Esophagus (tissue), 2 donors: Measurements from ENCODE around the gene SPRN. TPM values are rescaled to one million over a fixed set of nuclear protein-coding genes. Genes with fewer than 3 reads are reported as not detected.

Experiments
- H3K27ac ChIP-seq, 2 donors: one replicate each; pipeline ENCODE4 v1.5.1; 2013; ENCODE audit warnings: low read depth in 2 of 2, mild to moderate bottlenecking in 2 of 2, inconsistent platforms in 1 of 2, low read length in 1 of 2, moderate library complexity in 1 of 2
- H3K27me3 ChIP-seq, 2 donors: one replicate each; pipeline ENCODE4 v1.6.1; 2013; ENCODE audit warnings: low read length in 2 of 2, control low read depth in 1 of 2, mild to moderate bottlenecking in 1 of 2; ENCODE audit not compliant: insufficient read depth in 2 of 2, control insufficient read depth in 1 of 2
- H3K36me3 ChIP-seq, 2 donors: one replicate each; pipeline ENCODE4 v1.6.1; 2013; ENCODE audit warnings: low read length in 1 of 2; ENCODE audit not compliant: control insufficient read depth in 2 of 2, insufficient read depth in 2 of 2
- H3K4me1 ChIP-seq, 2 donors: one replicate each; pipeline ENCODE4 v1.6.1; 2013; ENCODE audit warnings: low read length in 1 of 2; ENCODE audit not compliant: control insufficient read depth in 2 of 2, insufficient read depth in 2 of 2
- H3K4me3 ChIP-seq, 2 donors: one replicate each; pipeline ENCODE4 v1.5.1; 2013; ENCODE audit warnings: low read length in 2 of 2, mild to moderate bottlenecking in 2 of 2, low read depth in 1 of 2, moderate library complexity in 1 of 2
- H3K9me3 ChIP-seq, 2 donors: one replicate each; pipeline ENCODE4 v1.6.1; 2013; ENCODE audit warnings: mild to moderate bottlenecking in 2 of 2, low read depth in 1 of 2, low read length in 1 of 2, moderate library complexity in 1 of 2; ENCODE audit not compliant: control insufficient read depth in 2 of 2, insufficient read depth in 1 of 2
- WGBS, 2 donors: extraction: QIAGEN DNeasy Blood & Tissue Kit; methylation state at CpG; one replicate each; pipeline ENCODE4 v1.1.7; 2013; 5-methylcytosine and 5-hydroxymethylcytosine counted together
- polyA plus RNA-seq, 2 donors: library from polyadenylated mRNA; stranded (reverse); fragments of 200-250 nt; gene quantifications; one replicate each; pipeline ENCODE4 v1.2.3, GENCODE V29; 2013
- donor health status: healthy with polysubstance abuse.
- donor health status: Bipolar disorder and iron deficiency.

SPRN gene
- polyA plus RNA-seq, 2 donors: 0.11 to 0.33 TPM

DNA sequence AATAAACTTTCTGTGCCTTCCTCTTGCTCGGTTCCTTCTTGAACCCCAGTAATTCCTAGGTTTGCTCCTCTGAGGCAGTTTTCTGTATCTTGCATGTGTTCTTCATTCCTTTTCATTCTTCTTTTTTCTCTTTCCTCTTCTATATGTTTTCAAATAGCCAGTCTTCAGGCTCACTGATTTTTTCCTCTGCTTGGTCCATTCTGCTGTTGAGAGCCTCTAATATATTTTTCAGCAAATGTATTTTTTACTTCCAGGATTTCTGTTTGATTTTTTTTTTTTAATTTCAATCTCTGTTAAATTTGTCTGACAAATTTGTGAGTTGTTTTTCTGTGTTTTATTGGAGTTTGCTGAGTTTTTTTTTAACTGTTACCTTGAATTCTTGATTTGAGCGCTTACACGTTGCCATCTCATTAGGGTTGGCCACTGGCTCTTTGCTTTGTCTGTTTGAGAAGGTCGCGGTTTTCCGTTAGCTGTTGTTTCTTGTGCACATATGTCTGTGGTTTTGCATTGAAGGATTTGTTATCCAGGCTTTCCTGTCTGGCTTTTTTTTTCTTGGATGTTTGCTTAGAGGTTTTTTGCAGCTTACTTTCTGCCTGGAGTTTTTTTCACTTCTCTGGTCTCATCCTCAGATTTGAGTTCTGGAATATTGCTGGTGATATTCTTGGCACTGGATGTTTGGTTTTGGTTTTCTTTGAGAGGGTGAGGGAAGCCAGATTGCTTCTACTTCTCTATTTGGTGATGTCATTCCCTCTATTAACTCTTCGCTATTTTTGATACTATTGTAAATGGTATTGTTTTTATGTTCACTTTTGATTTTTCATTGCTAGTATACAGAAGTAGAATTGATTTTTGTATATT, 12.7 kb downstream of the SPRN start:
- H3K4me1 ChIP-seq: no peaks in the 10 kb centered on the region
- H3K9me3 ChIP-seq: no peaks in the 10 kb centered on the region
- no peaks in the 10 kb centered on the region for H3K27me3 ChIP-seq
- WGBS, 2 donors: 97% methylated on average over 7 of the region's 7 CpGs
- no peak overlapping the region for H3K27ac ChIP-seq
- peaks cover 0 to 6% of the 10 kb centered on the region in 2 donors for H3K36me3 ChIP-seq
- no peak overlapping the region for H3K4me3 ChIP-seq

GRCh38 chr10:133405844-133406527, 18.4 kb downstream of the SPRN start:
- H3K4me3 ChIP-seq: no peak overlapping the region
- H3K4me1 ChIP-seq: no peaks in the 10 kb centered on the region
- peaks cover 6 to 24% of the 10 kb centered on the region in 2 donors for H3K36me3 ChIP-seq
- H3K27ac ChIP-seq: no peak overlapping the region
- H3K9me3 ChIP-seq: no peaks in the 10 kb centered on the region
- H3K27me3 ChIP-seq: no peaks in the 10 kb centered on the region
- 86 to 90% methylated on average over 8 of the region's 8 CpGs for WGBS, 2 donors

GRCh38 chr10:133405272-133405671, 19.2 kb downstream of the SPRN start:
- Histone ChIP-seq H3K27ac (no peak overlapping the region), H3K9me3 (no peaks in the 10 kb centered on the region), H3K27me3 (no peaks in the 10 kb centered on the region), H3K36me3 (peaks cover 8 to 25% of the 10 kb centered on the region in 2 donors), H3K4me3 (no peak overlapping the region), H3K4me1 (no peaks in the 10 kb centered on the region)
- WGBS, 2 donors: 43 to 48% methylated on average over 2 of the region's 2 CpGs

DNA sequence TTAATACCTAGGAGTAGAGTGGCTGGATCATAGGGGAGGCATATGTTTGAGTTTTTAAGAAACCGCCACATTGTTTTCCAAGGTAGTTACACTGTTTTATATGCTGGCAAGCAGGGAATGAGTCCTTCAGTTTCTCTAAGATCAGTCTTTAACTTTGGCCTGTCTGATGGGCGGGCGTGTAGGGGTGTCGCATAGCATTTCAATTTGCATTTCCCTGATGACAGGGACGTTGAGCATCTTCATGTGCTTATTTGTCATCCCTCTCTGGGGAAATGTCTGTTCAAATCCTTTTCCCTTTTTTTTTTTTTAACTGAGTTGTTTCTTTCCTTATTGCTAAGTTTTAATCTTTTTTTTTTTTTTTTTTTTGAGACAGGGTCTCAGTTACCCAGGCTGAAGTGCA, 20.6 kb downstream of the SPRN start:
- Histone ChIP-seq H3K27me3 (no peaks in the 10 kb centered on the region), H3K4me1 (no peaks in the 10 kb centered on the region), H3K27ac (no peak overlapping the region), H3K4me3 (no peak overlapping the region), H3K9me3 (no peaks in the 10 kb centered on the region), H3K36me3 (peaks cover 8 to 36% of the 10 kb centered on the region in 2 donors)
- WGBS, 2 donors: 94% methylated on average over 5 of the region's 5 CpGs

- Histone ChIP-seq H3K27ac (no peak overlapping the region), H3K4me1 (no peaks in the 10 kb centered on the region), H3K4me3 (no peak overlapping the region), H3K27me3 (no peaks in the 10 kb centered on the region), H3K9me3 (no peaks in the 10 kb centered on the region), H3K36me3 (peaks cover 12 to 40% of the 10 kb centered on the region in 2 donors)
- 83 to 86% methylated on average over 16 of the region's 16 CpGs for WGBS, 2 donors
These were observed 21.1 kb downstream of the SPRN start for GRCh38 chr10:133403359-133403758.

DNA sequence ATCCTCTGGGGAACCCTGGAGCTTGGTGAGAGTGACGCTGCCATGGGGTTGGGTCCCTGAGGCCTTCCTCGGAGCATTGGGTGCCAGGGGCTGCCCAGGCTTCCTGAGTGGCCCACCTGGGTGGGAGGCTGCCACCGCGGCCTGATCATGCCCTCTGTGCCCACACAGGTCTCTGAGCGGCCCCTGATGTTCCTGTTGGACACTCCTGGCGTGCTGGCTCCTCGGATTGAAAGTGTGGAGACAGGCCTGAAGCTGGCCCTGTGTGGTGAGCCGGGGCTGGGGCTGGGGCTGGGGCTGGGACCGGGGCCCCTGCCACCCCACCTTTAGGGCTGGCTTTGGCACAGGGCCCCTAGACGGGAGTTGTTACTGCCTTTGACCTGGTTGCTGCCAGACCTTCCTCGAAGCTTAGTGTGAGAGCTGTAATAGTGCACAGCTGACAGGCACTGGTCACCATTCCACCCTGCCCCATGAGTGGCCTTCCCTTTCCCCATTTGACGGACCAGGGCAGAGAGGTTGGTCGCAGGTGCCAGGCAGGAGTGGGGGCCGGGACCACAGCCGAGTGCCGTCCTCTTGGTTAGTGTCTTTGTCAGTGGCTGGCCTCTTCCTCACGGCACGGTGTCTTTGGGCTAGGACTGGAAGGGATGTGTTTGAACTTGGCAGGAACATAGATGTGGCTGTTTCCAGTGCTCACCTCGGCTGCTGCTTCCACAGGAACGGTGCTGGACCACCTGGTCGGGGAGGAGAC, 22.3 kb downstream of the SPRN start:
- WGBS, 2 donors: 97% methylated on average over 21 of the region's 21 CpGs
- Histone ChIP-seq H3K27me3 (no peaks in the 10 kb centered on the region), H3K4me1 (no peaks in the 10 kb centered on the region), H3K4me3 (no peak overlapping the region), H3K27ac (no peak overlapping the region), H3K36me3 (peaks cover 14 to 40% of the 10 kb centered on the region in 2 donors), H3K9me3 (no peaks in the 10 kb centered on the region)

- Histone ChIP-seq H3K27ac (no peak overlapping the region), H3K4me3 (no peak overlapping the region), H3K36me3 (peaks cover 14 to 40% of the 10 kb centered on the region in 2 donors), H3K9me3 (no peaks in the 10 kb centered on the region), H3K4me1 (no peaks in the 10 kb centered on the region), H3K27me3 (no peaks in the 10 kb centered on the region)
- 94 to 95% methylated on average over 12 of the region's 12 CpGs for WGBS, 2 donors
These were observed 22.9 kb downstream of the SPRN start for GRCh38 chr10:133401500-133401899.

- no peak overlapping the region for H3K27ac ChIP-seq
These were observed 23.6 kb downstream of the SPRN start for GRCh38 chr10:133400624-133401424.

GRCh38 chr10:133399123-133399601, 25.3 kb downstream of the SPRN start:
- peaks cover 11 to 44% of the 10 kb centered on the region in 2 donors for H3K36me3 ChIP-seq
- no peaks in the 10 kb centered on the region for H3K27me3 ChIP-seq
- H3K4me1 ChIP-seq: peaks cover 0 to 4% of the 10 kb centered on the region in 2 donors
- no peak overlapping the region for H3K4me3 ChIP-seq
- H3K9me3 ChIP-seq: no peaks in the 10 kb centered on the region
- 96% methylated on average over 17 to 19 of the region's 19 CpGs for WGBS, 2 donors
- H3K27ac ChIP-seq: no peak overlapping the region

More at GRCh38 chr10:133400624-133401424, 23.6 kb downstream of the SPRN start:
- H3K4me3 ChIP-seq: no peak overlapping the region
- no peaks in the 10 kb centered on the region for H3K9me3 ChIP-seq
- no peaks in the 10 kb centered on the region for H3K4me1 ChIP-seq
- H3K36me3 ChIP-seq: peaks cover 14 to 44% of the 10 kb centered on the region in 2 donors
- no peaks in the 10 kb centered on the region for H3K27me3 ChIP-seq
- WGBS, 2 donors: 82 to 89% methylated on average over 10 of the region's 10 CpGs
